Measurements from ENCODE around the gene MFF. TPM values are rescaled to one million over a fixed set of nuclear protein-coding genes. Genes with fewer than 3 reads are reported as not detected.

The MFF gene
- polyA plus RNA-seq, 3 donors from 2014 or later: 122 to 159 (median 148) TPM

GRCh38 chr2:227395556-227395955 lies 70.5 kb downstream of the MFF start:
- no peak overlapping the region for H3K4me3 Mint-ChIP-seq
- no peaks in the 10 kb centered on the region for H3K4me1 Mint-ChIP-seq
- peaks cover 0 to 4% (median 2%) of the 10 kb centered on the region in 3 donors for H3K27me3 Mint-ChIP-seq (ENCODE audit: low read depth in 3 of 3)
- no peak overlapping the region for H3K27ac Mint-ChIP-seq
- no peaks in the 10 kb centered on the region for H3K36me3 Mint-ChIP-seq
- H3K9me3 Mint-ChIP-seq: no peaks in the 10 kb centered on the region
- DNase-seq: no peak

DNA sequence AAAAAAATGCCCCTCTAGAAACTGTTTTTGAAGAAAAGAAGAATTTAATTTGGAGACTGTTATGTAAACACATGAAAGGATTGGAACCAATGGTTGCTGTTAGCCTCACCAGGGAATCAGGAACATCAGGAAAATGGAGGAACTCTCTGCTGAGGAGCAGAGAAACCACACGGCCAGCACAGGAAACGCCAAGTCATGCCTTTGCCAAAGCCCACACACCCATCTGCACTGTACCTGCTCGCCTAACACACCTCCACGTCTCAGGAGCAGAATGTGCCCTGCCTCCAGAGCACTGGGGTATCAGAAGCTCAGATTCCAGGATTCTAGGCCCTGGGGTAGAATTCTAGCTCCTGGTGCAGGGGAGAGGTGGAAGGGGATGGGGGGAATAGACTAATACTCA lies 72.5 kb downstream of the MFF start:
- no peak overlapping the region for H3K4me3 Mint-ChIP-seq
- no peak overlapping the region for H3K27ac Mint-ChIP-seq
- peaks cover 0 to 4% (median 3%) of the 10 kb centered on the region in 3 donors for H3K27me3 Mint-ChIP-seq (ENCODE audit: low read depth in 3 of 3)
- DNase-seq: no peak
- no peaks in the 10 kb centered on the region for H3K4me1 Mint-ChIP-seq
- H3K9me3 Mint-ChIP-seq: no peaks in the 10 kb centered on the region
- H3K36me3 Mint-ChIP-seq: no peaks in the 10 kb centered on the region

GRCh38 chr2:227398684-227399670 lies 73.9 kb downstream of the MFF start:
- no peak overlapping the region for H3K27ac Mint-ChIP-seq
- no peaks in the 10 kb centered on the region for H3K36me3 Mint-ChIP-seq
- no peak for DNase-seq
- no peak overlapping the region for H3K4me3 Mint-ChIP-seq
- H3K27me3 Mint-ChIP-seq (ENCODE audit: low read depth in 3 of 3): peaks cover 0 to 4% (median 3%) of the 10 kb centered on the region in 3 donors
- no peaks in the 10 kb centered on the region for H3K9me3 Mint-ChIP-seq
- no peaks in the 10 kb centered on the region for H3K4me1 Mint-ChIP-seq

DNA sequence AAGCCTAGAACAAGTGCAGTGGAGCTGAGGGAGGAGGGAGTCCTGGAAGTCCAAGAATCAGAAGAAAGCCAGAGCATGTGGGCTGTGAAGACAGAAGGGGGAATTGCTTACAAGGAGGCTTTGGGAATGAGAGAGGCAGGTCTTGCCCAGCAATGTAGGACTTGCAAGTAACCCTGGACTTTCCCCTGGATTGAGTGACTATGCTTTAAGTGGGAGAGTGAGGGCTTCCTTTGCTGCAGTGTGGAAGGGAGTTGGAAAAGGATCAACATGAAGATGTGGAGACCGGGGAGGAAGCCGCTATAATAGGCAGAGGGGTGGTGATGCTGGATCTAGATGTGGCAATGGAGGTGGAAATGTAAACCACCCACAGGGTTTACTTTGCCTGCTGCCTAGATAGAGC lies 76.5 kb downstream of the MFF start:
- no peaks in the 10 kb centered on the region for H3K36me3 Mint-ChIP-seq
- H3K4me1 Mint-ChIP-seq: no peaks in the 10 kb centered on the region
- no peak overlapping the region for H3K4me3 Mint-ChIP-seq
- no peaks in the 10 kb centered on the region for H3K9me3 Mint-ChIP-seq
- H3K27me3 Mint-ChIP-seq (ENCODE audit: low read depth in 3 of 3): peaks cover 0 to 4% (median 3%) of the 10 kb centered on the region in 3 donors
- no peak for DNase-seq
- no peak overlapping the region for H3K27ac Mint-ChIP-seq

DNA sequence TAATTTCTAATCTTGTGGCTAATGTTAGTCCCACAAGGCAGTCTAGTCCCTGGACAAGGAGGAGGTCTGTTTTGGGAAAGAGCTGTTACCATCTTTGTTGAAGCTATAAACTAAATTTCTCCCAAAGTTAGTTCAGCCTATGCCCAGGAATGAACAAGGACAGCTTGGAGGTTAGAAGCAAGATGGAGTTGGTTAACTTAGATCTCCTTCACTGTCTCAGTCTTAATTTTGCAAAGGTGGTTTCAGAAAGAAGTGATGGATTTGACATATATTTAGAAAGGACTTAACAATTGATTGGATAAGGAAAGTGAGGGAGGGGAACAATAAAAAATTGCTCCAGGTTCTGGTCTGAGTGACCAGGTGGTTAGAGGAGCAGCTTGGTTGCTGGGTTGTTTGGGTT lies 77.3 kb downstream of the MFF start:
- Mint-ChIP-seq H3K9me3 (no peaks in the 10 kb centered on the region), H3K4me3 (no peak overlapping the region), H3K27me3 (ENCODE audit: low read depth in 3 of 3) (peaks cover 0 to 3% (median 1%) of the 10 kb centered on the region in 3 donors), H3K27ac (no peak overlapping the region), H3K36me3 (no peaks in the 10 kb centered on the region), H3K4me1 (no peaks in the 10 kb centered on the region)
- no peak for DNase-seq

GRCh38 chr2:227402959-227403358 lies 77.9 kb downstream of the MFF start:
- Mint-ChIP-seq H3K4me1 (no peaks in the 10 kb centered on the region), H3K27me3 (ENCODE audit: low read depth in 3 of 3) (peaks cover 0 to 4% (median 1%) of the 10 kb centered on the region in 3 donors), H3K36me3 (no peaks in the 10 kb centered on the region), H3K27ac (no peak overlapping the region), H3K4me3 (no peak overlapping the region), H3K9me3 (no peaks in the 10 kb centered on the region)
- DNase-seq: no peak

GRCh38 chr2:227404585-227405271 lies 79.7 kb downstream of the MFF start:
- no peaks in the 10 kb centered on the region for H3K9me3 Mint-ChIP-seq
- H3K4me3 Mint-ChIP-seq: no peak overlapping the region
- no peak overlapping the region for H3K27ac Mint-ChIP-seq
- no peaks in the 10 kb centered on the region for H3K36me3 Mint-ChIP-seq
- no peaks in the 10 kb centered on the region for H3K4me1 Mint-ChIP-seq
- no peak for DNase-seq
- peaks cover 0 to 5% (median 0%) of the 10 kb centered on the region in 3 donors for H3K27me3 Mint-ChIP-seq (ENCODE audit: low read depth in 3 of 3)

DNA sequence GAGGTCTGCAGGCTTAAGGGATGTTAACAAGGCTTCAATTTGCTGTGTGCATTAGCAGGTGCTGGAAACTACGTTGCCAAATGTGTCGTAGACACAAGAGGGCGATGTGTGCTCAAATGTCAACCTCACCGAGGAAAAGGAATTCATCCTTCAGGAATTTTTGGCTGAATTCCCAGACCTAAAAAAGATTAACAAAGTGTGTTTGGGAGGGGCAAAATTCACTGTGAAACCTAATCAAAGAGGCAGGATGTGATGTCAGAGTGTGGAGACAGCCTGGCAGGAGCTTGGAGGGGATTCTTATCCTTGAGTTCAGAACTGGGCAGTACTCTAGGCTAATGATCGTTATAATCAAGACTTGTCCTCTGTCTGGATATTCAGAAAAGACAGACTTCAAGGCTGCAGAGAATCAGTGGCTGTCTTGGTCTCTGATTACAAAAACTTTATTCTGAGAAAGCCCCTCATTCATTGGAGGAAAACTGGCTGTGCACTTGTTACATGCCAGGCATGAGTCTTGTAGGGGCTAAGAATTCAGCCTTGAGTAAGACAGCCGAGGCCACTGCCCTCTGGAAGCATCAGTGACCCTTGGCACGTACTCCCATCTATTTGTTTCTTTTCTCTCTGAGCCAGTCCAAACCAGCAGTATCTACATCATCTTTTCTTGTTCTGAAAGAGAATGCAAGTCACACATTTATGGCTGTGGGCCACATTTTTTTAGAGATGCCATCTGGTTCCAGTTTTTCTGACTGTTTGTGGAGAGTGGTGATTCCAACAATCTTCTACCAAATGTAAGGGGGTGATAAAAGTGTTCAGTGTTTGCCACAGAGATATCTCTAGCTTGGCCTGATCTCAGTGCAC lies 81.4 kb downstream of the MFF start:
- no peak for DNase-seq

More for the DNA sequence above, 81.4 kb downstream of the MFF start:
- Mint-ChIP-seq H3K27me3 (ENCODE audit: low read depth in 3 of 3) (peaks cover 0 to 2% (median 0%) of the 10 kb centered on the region in 3 donors), H3K27ac (no peak overlapping the region), H3K9me3 (no peaks in the 10 kb centered on the region), H3K4me3 (no peak overlapping the region), H3K4me1 (peaks cover 0 to 6% of the 10 kb centered on the region in 2 donors), H3K36me3 (no peaks in the 10 kb centered on the region)

Other genes with a start within 250 kb of the MFF start
- gene COL4A4, start 161.0 kb upstream of the MFF start, polyA plus RNA-seq: 1 to 10 TPM in 1 of 3 donors, under 1 TPM in 1, not detected in 1; 0.76 to 1.3 TPM
- under 1 TPM in 1 of 3 donors, not detected in 2; 0.10 TPM for gene COL4A3, start 160.6 kb upstream of the MFF start, polyA plus RNA-seq
- gene TM4SF20, start 54.1 kb downstream of the MFF start, polyA plus RNA-seq: not detected
- not detected for gene SCYGR1, start 62.7 kb downstream of the MFF start, polyA plus RNA-seq
- gene AGFG1, start 146.9 kb downstream of the MFF start, polyA plus RNA-seq: 10 to 100 TPM; 11.3 to 14.2 (median 12.8) TPM